DMS114 treated with DMSO at 0.1 percent for 48 hours (cell line): ENCODE measurements around the gene VNN1.

ENCODE experiments used
- DNase-seq: peaks from one replicate; lab custom pipeline; 2025; ENCODE audit not compliant: unreplicated experiment; lab: John Stamatoyannopoulos, UW

Gene VNN1

GRCh38 chr6:132713352-132714134 lies at the start of gene VNN1:
Gene VNN1, minus strand, starts transcription at chr6:132714055. Its CDS starts 20 bp downstream, at chr6:132714035.
- DNase-seq: no peak

- DNase-seq: no peak
Measured at GRCh38 chr6:132763269-132763668, 49.4 kb upstream of the VNN1 start.

GRCh38 chr6:132760256-132760655 lies 46.4 kb upstream of the VNN1 start:
- no peak for DNase-seq

- no peak for DNase-seq
Measured at GRCh38 chr6:132758689-132759088, 44.8 kb upstream of the VNN1 start.

- DNase-seq: no peak
Measured at GRCh38 chr6:132752255-132752654, 38.4 kb upstream of the VNN1 start.

- DNase-seq: no peak
Measured at GRCh38 chr6:132751828-132752227, 38.0 kb upstream of the VNN1 start.

GRCh38 chr6:132751306-132751705 lies 37.5 kb upstream of the VNN1 start:
- no peak for DNase-seq

- DNase-seq: no peak
Measured at GRCh38 chr6:132750455-132751248, 36.8 kb upstream of the VNN1 start.

- no peak for DNase-seq
Measured at GRCh38 chr6:132749111-132749510, 35.3 kb upstream of the VNN1 start.

- no peak for DNase-seq
Measured at GRCh38 chr6:132748446-132748845, 34.6 kb upstream of the VNN1 start.

GRCh38 chr6:132746048-132746447 lies 32.2 kb upstream of the VNN1 start:
- no peak for DNase-seq

- no peak for DNase-seq
Measured at GRCh38 chr6:132742495-132742894, 28.6 kb upstream of the VNN1 start.

- no peak for DNase-seq
Measured at GRCh38 chr6:132741281-132741680, 27.4 kb upstream of the VNN1 start.

- no peak for DNase-seq
Measured at GRCh38 chr6:132736239-132736638, 22.4 kb upstream of the VNN1 start.

GRCh38 chr6:132734694-132735236 lies 20.9 kb upstream of the VNN1 start:
- no peak for DNase-seq

- no peak for DNase-seq
Measured at GRCh38 chr6:132733814-132734213, 20.0 kb upstream of the VNN1 start.

- no peak for DNase-seq
Measured at GRCh38 chr6:132733283-132733682, 19.4 kb upstream of the VNN1 start.

GRCh38 chr6:132731086-132731485 lies 17.2 kb upstream of the VNN1 start:
- no peak for DNase-seq

- no peak for DNase-seq
Measured at GRCh38 chr6:132730560-132730959, 16.7 kb upstream of the VNN1 start.

- DNase-seq: no peak
Measured at GRCh38 chr6:132728616-132729015, 14.8 kb upstream of the VNN1 start.

- DNase-seq: no peak
Measured at GRCh38 chr6:132726608-132726975, 12.7 kb upstream of the VNN1 start.

- no peak for DNase-seq
Measured at GRCh38 chr6:132725947-132726607, 12.2 kb upstream of the VNN1 start.
